NCI-H1092 treated with DMSO at 0.1 percent for 48 hours (cell line): ENCODE data around the gene LMO3.
"Not testable (repeated sequence)": the region's sequence is repeated elsewhere in the genome, so short reads cannot be mapped to it uniquely, and the experiment has no call there.

Source experiments
- DNase-seq: peaks from one replicate; lab custom pipeline; 2025; lab: John Stamatoyannopoulos, UW

LMO3 gene

DNA sequence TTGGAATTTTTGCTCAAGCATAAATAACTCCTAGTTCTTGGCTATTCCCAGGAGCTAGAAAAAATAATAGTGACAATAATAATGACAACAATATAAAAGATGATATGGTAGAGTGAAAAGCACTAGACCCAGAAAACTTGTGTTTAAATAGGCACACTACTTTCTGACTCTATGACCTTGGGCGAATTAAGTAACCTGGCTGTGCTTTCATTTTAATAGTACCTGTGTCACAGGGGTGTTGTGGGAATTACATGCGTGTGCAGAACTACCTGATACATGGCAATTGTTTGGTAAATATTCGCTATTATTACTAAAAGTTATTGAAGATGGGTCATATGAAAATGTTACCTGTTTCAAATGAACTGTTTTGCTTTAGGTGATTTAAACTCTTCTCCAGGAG is 60.1 kb downstream of the LMO3 start:
- DNase-seq, result no peak

- DNase-seq, result no peak
These were observed 63.4 kb downstream of the LMO3 start for GRCh38 chr12:16542586-16542985.

DNA sequence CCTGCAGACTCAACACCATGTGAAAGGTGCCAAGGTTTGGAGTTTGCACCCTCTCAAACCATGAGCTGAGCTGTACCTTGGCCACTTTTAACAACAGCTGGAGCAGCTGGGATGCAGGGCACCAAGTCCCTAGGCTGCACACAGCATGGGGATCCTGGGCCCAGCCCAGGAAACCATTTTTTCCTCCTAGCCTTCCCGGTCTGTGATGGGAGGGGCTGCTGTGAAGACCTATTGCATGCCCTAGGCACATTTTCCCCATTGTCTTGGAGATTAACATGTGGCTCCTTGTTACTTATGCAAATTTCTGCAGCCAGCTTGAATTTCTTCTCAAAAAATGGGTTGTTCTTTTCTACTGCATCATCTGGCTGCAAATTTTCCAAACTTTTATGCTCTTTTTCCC is 68.3 kb downstream of the LMO3 start:
- DNase-seq, result not testable (repeated sequence)

- peak; percentile 97 for DNase-seq
These were observed 74.3 kb downstream of the LMO3 start for GRCh38 chr12:16531621-16532020.

DNA sequence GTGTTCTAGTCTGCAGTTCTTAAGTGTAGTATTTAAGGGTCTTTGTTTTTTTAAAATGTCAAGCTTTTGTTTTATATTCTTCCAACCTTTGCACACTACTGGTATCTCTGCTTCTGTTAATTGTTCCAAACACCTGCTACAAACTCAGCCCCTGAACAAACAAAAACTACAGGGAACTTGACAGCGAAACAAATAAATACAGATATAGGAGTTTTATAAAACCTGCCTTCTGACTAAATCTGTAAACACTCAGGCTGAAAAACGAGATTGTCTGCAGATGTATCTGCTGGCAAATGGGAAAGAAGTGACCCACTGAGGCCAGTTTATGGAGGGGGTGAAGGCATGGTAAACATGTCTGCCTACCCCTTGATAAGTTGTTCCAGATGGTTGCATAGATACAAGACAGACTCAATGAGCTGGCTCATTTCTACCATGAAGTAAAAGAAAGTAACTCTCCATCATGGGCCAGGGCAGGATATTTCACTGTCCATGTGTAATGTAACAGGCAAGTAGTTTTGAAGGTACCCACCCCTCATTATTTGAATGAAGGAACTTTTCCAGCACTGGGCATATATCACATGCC is 75.6 kb downstream of the LMO3 start:
- DNase-seq, result peak; percentile 69

DNA sequence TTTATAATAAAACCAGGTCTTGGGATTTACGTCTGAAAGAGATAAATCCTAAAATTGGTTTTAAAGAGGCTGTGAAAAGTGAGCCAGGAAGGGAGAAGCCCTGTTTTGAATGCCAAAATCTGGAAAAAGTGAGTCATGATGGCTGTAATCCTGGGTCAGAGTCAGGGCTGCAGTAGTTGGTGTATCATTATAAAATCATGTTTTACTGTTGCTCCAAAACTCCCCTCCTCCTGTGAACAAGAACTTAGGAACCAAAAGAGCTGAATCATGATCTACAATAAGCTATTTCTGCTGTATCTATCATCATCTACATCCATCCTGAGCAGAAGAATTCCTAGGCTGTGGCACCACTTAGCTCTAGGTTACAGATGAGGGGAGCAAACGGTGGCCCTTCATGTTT is 79.3 kb downstream of the LMO3 start:
- DNase-seq, result no peak

- no peak for DNase-seq
These were observed 81.6 kb downstream of the LMO3 start for GRCh38 chr12:16524378-16524777.

- DNase-seq, result no peak
These were observed 82.0 kb downstream of the LMO3 start for GRCh38 chr12:16523951-16524331.

DNA sequence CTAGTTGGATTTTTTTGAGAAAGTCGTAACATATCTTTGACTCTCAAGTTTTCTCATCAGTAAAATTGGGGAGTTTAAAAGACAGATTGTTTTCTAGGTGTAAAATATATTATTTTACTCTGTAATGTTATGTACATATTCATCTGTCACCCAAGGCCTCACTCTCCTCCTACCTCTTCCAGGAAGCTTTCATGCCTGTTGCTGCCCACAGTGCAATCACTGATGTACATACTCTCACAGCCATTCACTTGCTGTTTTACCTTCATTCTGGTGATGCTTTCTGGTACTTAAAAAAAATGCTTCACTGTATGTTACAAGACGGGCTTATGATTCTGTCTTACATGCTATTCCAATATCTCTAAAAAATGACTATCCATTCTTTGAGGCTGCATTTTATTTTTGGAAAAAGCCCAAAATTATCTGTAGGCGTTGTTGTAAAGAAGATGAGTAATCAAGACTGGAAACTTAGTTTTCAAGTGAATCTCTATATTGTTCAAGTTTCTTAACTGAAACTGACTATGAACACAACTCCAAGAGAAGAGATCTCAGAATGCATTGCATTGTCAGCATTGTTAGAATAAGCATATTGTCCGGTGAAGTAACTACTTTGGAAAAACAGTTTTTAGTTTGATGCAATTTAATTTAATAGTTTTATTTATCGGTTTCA is 82.5 kb downstream of the LMO3 start:
- DNase-seq, result no peak

GRCh38 chr12:16520328-16520727 is 85.6 kb downstream of the LMO3 start:
- DNase-seq, result no peak

DNA sequence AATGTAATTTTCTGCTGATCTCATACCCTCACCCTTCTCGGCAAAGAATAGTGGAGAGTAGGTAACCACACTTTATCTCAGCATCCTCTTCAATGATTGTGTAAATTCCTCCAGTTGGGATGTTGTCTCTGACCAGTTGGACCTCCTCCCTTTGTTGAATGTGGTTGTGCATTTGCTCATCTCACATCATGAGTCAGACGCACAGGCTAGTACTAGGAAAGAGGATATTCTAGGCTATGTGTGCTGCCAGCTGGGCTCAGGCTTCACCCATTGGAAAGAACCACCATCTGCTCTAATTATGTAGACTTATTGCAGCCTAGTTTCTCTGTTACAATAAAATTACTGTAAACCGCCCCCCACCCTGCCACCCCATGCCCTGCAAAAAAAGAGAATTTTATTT is 90.3 kb downstream of the LMO3 start:
- DNase-seq, result no peak

DNA sequence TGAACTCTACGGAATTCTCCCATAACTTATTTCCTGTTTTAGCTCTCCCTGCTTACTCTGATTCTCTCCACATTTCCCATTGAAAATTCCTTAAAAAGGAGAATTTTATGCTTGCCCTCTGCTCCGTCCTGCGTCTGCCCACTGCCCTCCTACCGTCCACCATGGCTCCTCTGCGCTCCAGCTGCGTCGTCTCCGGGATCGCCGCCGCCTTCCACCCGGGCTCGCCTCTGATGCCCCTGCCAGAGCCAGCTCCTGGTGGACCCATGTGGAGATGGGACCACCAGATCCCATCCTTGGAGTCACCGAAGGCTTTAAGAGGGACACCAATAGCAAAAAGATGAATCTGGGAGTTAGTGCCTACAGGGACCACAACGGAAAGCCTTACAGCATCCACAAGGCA is 92.7 kb downstream of the LMO3 start:
- DNase-seq, result no peak

- no peak for DNase-seq
These were observed 96.6 kb downstream of the LMO3 start for GRCh38 chr12:16509411-16509810.

GRCh38 chr12:16506394-16506793 is 99.6 kb downstream of the LMO3 start:
- no peak for DNase-seq

DNA sequence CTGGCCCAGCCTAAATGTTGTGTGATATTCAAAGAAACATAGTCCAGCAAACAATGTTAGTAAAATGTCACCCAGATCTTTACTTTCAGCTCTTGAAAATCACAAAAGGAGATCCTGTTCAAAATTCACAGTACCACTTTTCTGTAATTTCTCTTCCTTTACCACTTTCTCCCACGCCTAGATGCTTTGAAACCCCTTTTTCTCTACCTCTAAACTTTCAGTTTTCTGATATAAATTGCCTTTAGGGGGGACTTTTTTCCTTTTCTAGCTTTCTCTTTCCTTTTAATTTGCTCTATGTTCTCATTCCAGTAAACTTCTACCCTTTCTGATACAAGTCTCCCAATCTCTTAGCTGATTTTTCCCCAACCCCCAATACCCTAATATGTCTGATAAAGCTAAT is 101.8 kb downstream of the LMO3 start:
- no peak for DNase-seq

DNA sequence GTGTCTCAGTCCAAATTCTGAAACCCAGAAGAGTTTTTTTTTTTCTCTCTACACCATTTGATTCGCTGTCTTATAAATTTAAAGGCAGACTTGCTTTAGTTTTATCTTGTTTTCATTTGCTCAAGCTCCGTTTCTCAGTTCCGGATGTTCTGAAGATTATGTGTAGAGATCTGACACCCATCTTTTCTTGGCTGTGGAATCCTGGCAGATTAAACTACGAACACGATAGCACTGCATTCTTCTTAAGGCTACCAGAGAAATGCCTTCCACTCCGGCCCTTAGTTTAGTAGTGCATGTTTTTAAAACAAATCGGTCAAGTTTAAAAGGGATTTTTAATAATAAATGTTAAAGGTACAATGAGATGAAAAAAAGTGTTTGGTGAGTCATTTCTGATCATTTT is 106.4 kb downstream of the LMO3 start:
- DNase-seq, result no peak
